Amniotic epithelial cell (primary cell): Measurements from ENCODE around the gene FAM89B.
"Not testable (repeated sequence)": the region's sequence is repeated elsewhere in the genome, so short reads cannot be mapped to it uniquely, and the experiment has no call there.

Source experiments
- DNase-seq: peaks from one replicate; pipeline ENCODE4 v3.0.0-alpha.2; 2010; ENCODE audit warnings: low read depth

The FAM89B gene

GRCh38 chr11:65556470-65557279 lies 15.7 kb upstream of the FAM89B start:
- DNase-seq, result no peak

DNA sequence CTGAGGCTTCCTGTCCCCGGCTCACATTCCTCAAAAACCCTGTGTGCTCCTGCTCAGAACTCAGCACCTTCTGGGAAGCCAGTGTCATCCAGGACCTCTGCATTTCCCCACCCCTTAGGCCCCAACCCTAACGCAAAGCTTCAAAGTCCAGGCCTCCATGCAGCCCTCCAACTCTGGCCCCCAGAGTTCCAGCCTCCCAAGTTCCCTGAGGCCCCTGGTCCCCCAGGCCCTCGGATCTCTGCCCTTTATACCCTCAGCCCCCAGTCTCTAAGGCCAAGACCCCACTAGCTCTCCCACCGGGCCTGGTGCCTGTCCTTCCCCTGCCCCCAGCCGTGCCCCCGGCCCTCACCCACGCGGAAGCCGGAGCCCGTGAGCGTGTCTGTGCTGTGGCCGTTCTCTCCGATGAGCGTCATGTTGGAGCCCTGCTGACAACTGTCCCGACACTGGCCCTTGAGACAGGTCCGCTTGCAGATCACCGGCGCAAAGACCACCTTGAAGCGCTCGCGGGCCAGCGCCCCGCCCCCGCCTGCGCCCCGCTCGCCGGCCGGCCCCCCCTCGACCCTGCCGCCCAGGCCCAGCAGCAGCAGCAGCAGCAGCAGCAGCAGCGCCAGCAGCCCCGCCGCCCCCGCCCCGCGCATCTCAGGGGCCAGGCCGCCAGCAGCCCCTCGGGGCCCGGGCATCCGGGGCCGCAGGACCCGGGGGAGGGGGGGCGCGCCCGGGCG lies 14.9 kb upstream of the FAM89B start:
- DNase-seq, result no peak

DNA sequence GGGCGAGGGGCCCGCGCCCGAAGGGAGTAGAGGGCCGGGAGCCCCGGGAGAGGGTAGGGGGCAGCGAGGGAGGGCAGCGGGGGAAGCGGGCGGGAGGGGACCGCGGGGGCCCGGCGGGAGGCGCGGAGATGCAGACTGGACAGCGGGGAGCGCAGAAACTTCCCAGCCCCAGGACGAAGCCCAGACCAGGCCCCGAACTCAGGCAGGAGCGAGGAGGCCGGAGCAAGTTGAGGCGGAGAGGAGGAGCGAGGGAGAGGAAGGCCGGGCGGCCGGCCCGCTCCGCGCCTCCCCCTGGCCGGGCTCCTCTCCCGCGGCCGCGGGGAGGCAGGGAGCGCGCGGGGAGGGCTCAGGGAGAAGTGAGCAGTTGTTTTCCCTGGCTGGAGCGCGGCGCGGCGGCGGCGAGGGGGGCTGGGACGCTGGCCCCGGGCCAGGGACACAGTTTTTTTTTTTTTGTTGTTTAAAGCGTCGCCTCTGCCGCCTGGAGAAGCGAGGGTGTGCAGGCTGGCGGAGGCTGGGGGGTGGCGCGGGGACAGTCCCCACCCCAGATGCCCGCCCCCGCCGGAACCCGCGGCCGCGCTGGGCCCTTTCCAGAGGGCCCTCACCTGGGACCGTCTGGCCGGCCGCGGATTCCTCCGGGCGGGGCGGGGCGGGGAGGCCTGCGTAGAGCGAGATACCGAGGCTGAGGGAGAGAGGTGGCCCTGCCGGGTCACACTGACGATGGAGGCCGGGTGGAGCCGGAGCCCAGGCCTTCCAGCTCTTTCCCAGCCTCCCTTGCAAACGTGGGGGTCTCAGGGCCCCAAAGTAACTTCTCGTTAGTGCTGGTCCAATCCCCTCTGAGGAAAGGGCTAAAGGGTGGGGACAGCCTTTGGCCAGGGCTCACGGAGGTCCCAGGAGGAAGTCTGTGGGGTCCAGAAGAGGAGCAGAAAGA lies 14.1 kb upstream of the FAM89B start, which contains the start of gene LTBP3:
Gene LTBP3, minus strand, starts transcription at position 358 of the 928 bp plus-strand sequence. CDS start 400 bp downstream, outside the sequence.
- peak; percentile 75 for DNase-seq

GRCh38 chr11:65558930-65559509 lies 13.3 kb upstream of the FAM89B start:
- no peak for DNase-seq

GRCh38 chr11:65559535-65559934 lies 12.8 kb upstream of the FAM89B start:
- no peak for DNase-seq

GRCh38 chr11:65559951-65560537 lies 12.3 kb upstream of the FAM89B start:
- peak; percentile 53 for DNase-seq

DNA sequence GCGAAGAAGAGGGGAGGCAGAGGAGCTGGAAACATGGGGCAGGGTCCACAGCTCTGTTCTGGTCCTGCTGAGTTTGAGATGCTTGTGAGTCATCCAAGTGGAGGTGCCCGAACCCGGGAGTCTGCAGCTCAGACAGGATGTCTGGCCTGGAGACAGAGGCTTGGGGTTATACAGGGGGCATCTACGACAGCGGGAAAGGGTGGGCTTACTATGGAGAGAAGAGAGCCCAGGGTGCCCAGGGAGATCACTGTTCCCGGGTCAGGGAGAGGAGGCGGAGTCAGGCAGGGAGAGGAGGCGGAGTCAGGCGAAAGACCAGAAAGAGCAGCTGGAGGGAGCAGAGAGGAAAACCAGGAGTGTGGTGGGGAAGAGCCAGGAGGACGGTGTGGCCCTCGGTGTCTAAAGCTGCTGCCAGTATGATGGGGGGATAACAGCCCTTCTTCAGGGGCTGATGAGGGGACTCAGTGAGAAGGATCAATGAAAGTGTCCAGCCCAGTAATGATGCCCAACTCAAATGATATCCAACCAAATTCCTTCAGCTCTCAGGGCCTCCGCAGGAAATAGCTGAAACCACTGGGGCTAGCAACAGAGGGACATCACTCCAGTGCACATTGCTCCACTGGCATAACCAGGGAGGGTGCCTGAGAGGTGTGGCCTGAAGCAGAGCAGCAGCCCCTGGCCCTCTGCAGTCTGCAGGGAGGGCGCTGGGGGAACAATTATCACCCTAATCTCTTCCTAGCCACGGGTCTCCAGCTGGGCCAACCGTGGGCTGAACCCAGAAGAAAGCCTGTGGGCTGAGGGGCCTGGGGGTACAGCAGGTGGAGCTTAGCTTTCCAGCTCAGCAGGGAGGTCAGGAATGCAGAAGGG lies 11.6 kb upstream of the FAM89B start:
- peak; percentile 53 for DNase-seq

DNA sequence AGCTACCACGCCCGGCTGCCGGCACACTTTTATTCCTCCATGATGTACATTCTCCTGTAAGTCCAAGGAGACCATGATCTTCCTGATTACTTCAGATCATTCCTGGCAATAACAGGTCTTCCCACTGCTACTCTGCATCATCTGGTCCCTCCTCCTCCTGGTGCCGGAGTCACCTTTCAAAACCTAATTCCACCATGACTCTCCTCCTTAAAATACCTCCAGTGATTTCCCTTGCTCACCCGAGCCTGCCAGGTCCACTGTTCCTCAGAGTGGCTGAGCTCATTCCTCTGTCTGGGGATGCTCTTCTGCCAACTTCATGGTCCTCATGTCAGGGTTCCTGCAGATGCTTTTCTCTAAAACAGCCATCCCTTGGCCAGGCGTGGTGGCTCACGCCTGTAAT lies 10.3 kb upstream of the FAM89B start:
- no peak for DNase-seq

DNA sequence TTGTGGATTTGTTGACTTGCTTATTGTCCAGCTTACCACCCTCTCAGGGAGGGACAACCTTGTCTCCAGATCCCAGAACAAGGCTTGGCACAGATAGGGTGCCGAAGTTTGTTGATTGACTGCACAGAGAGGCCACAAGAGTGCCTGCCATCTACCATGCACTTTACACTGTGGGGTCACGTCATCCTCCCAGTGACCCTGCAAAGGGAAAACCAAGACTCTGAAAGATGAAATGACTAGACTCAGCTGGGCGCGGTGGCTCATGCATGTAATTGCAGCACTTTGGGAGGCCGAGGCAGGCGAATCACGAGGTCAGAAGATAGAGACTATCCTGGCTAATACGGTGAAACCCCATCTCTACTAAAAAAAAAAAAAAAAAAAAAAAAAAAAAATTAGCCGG lies 9.6 kb upstream of the FAM89B start:
- no peak for DNase-seq

DNA sequence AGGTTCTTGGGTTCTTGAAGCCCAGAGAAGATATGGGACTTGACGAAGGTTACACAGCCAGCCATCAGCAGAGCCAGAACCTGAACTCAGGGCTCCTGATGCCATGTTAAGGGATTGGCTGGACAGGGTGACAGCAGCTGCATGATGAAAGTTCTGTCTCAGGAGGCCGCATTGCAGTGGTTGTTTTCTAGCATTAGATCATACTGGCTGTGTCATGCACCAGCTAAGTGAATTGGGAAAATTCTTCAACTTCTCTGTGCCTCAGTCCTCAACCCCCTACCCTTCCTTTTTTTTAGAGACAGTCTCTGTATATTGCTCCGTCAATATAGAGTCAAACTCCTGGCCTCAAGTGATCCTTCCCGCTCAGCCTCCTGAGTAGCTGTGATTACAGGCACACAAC lies 8.7 kb upstream of the FAM89B start:
- DNase-seq, result no peak

GRCh38 chr11:65564879-65565559 lies 7.3 kb upstream of the FAM89B start:
- DNase-seq, result not testable (repeated sequence)

DNA sequence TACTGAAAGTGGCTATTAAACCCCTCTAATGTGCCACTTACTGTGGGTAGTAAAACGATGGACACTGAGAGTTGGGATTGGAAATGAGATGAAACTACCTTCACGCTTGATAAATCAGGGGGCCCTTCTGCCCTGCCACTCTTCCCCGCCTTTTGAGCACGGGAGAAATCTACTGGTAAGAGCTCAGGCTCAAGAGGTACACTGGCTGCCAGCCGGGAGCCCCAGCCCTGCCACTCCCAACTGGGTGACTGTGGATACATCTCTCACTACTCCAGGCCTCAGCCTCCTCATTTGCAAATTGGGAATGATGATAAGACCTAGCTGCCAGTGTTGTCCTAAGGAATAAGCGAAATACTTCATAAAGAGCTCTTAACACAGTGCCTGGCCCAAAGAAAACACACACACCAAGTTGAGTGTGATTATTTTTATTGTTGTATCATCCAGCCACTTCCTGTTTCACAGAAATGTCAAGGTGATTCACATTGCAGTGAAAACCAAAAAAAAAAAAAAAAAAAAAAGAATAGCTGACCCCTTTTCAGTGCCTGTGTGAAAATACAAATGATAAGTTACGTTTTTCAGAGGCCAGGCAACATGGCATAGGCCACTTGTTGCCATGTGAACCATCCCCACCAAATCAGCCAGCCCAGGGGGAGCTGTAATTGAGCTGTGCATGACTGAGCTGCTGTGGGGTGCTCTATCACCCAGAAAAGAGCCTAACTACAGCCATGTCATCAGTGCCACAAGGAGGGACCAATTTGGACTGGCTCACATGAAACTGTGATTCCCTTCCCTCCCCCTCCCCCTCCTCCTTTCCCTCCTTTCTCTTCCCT lies 6.5 kb upstream of the FAM89B start:
- DNase-seq, result no peak

DNA sequence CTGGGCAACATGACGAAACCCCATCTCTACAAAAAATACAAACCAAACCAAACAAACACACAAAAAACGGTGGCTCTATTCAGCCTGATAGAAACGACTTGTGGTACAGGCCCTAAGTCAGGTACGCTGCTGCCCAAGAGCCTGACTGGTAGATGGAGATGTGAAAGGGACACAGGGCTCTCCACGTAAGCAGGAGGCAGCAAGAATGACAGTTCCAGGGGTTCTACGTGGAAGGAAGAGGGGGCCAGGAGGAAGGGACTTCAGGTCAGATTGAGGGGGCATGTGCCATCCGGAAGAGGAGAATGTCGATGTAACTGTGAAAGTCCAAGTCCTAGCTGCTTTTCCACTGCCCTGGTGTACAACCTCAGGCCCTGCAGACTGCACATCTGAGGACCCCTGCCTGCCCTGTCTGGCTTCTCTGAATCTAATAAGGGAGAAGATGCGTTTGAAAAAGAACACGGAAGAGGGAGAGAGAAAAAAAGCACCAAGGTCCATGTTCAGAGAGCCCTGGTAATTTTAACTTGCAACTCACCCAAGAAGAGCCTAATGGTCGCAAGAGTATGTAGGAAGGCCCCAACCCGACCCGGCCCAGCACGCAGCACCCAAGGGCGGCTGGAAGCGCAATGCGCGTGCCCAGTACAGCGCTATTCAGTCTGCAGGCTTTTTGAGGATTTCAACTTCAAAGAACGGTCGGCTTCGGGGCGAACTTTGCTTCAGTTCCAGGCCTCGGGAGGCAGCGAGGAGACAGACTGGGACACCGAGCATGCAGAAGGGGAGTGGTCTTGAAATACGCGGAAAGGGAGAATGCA lies 3.0 kb upstream of the FAM89B start:
- DNase-seq, result no peak

DNA sequence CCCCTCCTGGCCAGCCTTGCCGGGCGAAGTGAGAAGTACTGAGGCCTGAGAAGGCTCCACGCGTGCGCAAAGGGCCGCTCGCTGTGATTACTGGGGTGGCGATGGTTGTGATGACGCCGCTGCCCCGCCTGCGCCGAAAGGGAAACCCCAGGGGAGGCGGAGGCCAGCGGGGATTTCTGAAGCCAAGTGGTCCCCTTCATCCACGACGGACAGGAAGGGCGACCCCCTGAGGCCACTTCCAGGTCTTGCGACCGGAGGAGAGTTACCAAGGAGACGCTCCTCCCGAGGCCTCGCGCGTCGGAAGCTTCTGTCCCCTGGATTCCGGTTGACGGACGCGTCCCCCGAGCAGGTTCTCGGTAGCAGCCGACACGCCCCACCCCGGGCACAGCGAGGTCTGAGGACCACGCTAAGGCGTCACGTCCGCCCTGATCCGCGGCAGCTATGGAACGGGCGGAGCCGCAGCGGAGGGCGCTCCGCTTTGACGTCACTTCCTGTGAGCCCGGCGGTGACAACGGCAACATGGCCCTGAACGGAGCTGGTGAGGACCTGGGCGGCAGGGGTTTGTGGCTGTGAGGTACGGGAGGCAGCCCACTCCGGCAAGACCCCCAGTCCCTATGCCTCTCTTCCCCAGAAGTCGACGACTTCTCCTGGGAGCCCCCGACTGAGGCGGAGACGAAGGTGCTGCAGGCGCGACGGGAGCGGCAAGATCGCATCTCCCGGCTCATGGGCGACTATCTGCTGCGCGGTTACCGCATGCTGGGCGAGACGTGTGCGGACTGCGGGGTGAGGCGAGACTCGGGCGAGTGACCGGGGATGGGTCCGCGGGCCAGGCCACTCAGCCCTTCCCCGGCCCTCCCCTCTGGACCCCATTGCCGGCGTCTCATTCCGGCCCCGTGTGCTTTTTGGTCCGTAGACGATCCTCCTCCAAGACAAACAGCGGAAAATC lies 2.1 kb upstream of the FAM89B start, which contains the start of gene ZNRD2:
Gene ZNRD2, plus strand, starts transcription at position 505 of the 946 bp plus-strand sequence. Its CDS starts 15 bp downstream, at position 520.
- peak; percentile 98 for DNase-seq

DNA sequence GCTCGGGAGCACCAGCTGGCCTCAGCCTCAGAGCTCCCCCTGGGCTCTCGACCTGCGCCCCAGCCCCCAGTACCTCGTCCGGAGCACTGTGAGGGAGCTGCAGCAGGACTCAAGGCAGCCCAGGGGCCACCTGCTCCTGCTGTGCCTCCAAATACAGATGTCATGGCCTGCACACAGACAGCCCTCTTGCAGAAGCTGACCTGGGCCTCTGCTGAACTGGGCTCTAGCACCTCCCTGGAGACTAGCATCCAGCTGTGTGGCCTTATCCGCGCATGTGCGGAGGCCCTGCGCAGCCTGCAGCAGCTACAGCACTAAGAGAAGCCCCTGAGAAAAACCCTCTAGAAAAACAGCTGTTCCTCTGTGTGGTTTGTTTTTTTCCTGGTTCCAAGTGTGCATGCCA lies 918 bp upstream of the FAM89B start:
- DNase-seq, result no peak

DNA sequence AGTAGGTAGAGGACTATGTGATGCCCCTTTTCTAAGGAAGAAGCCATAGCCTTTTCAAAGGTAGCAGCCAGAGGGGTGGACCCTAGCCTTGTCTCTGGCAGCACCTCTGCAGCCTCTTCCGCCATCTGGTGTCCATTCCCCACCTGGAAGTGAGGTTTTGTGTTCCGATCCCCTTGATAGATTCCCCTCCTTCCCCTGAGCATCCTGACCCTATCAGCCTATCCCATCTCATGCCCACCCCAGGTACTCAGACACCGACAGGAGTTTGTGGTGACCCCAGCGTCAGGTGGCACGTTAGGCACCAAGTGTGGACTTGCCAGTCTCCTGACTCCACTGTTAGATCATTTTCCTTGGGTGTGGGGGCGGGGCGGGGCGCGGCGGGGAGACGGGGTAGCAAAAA lies 398 bp upstream of the FAM89B start:
- DNase-seq, result no peak
